Endothelial cell of umbilical vein (primary cell): Measurements from ENCODE around the gene MAPT. TPM values are rescaled to one million over a fixed set of nuclear protein-coding genes. Genes with fewer than 3 reads are reported as not detected.

Experiments used
- BruUV-seq: library from RNA; stranded (reverse); fragments of 400-500 nt; replicated peaks from 2 replicates; lab custom pipeline; 2021; lab: Mats Ljungman, UMichigan
- CTCF ChIA-PET: fragments of 300-600, 350-600 bp; sonication (Branson Sonifier 250); formaldehyde crosslinking; loops from one replicate; lab custom pipeline; 2021; ENCODE audit warnings: antibody characterized with exemption, inconsistent platforms; lab: Charles Lee
- POLR2A ChIA-PET: fragments of 300-600, 350-600 bp; sonication (Branson Sonifier 250); formaldehyde crosslinking; loops from one replicate; lab custom pipeline; 2021; ENCODE audit warnings: antibody characterized with exemption, inconsistent platforms; lab: Charles Lee
- DNase-seq: peaks from one replicate; pipeline ENCODE4 v3.0.0-alpha.2; 2011; ENCODE audit warnings: low read depth, low spot score
- FAIRE-seq: peaks from 2 replicates; lab custom pipeline; 2011; peaks lifted over from hg19 to GRCh38; lab: Jason Lieb, UNC
- H2AFZ ChIP-seq: 2 replicates; pipeline ENCODE4 v1.6.0; 2012; ENCODE audit warnings: low read depth, low read length, control low read depth, inconsistent platforms
- H3K27ac ChIP-seq: 2 replicates; pipeline ENCODE4 v1.5.1; 2011; ENCODE audit warnings: low read depth, mild to moderate bottlenecking, control low read depth, low read length, moderate library complexity; ENCODE audit not compliant: insufficient read depth
- H3K27me3 ChIP-seq, 2 experiments: 2 replicates each; pipeline versions ENCODE4 v1.6.0 to v1.6.1; 2011; ENCODE audit warnings: low read length in 2 of 2, mixed read lengths in 1 of 2; ENCODE audit not compliant: control insufficient read depth in 2 of 2, insufficient read depth in 2 of 2
- H3K36me3 ChIP-seq, 2 experiments: 2 replicates in 1 of 2; 3 replicates in 1 of 2; pipeline ENCODE4 v1.5.1; 2011; ENCODE audit warnings: low read length in 2 of 2, mild to moderate bottlenecking in 1 of 2, moderate library complexity in 1 of 2; ENCODE audit not compliant: control insufficient read depth in 2 of 2, insufficient read depth in 2 of 2; ENCODE audit errors: extremely low read depth in 1 of 2
- H3K4me1 ChIP-seq: 3 replicates; pipeline ENCODE4 v1.5.1; 2011; ENCODE audit warnings: mild to moderate bottlenecking, low read length; ENCODE audit not compliant: control insufficient read depth, insufficient read depth; ENCODE audit errors: extremely low read depth
- H3K4me2 ChIP-seq: 2 replicates; pipeline ENCODE4 v1.6.1; 2011; ENCODE audit warnings: low read length, control low read depth, mixed read lengths; ENCODE audit not compliant: insufficient read depth
- H3K4me3 ChIP-seq, 3 experiments: fragments of 200-600 bp in 1 of 3; sonication (generic), shearing (Covaris generic) in 1 of 3; replicated peaks in 1 of 3; 2 replicates each; pipeline ENCODE4 v1.5.1; 2011 to 2016; ENCODE audit warnings: control low read depth in 3 of 3, low read length in 3 of 3, mild to moderate bottlenecking in 2 of 3, inconsistent platforms in 1 of 3, low read depth in 1 of 3, moderate library complexity in 1 of 3; ENCODE audit not compliant: insufficient read depth in 1 of 3
- H3K79me2 ChIP-seq: 2 replicates; pipeline ENCODE4 v1.6.0; 2012; ENCODE audit warnings: low read length, inconsistent platforms; ENCODE audit not compliant: control insufficient read depth, insufficient read depth
- H3K9ac ChIP-seq: replicated peaks from 2 replicates; pipeline ENCODE3; 2011; ENCODE audit warnings: low read length, control low read depth; ENCODE audit not compliant: insufficient read depth; ENCODE audit errors: extremely low read depth
- H3K9me1 ChIP-seq: replicated peaks from 3 replicates; pipeline ENCODE4 v1.6.0; 2011; ENCODE audit warnings: mild to moderate bottlenecking, low read length; ENCODE audit not compliant: control insufficient read depth, insufficient read depth; ENCODE audit errors: extremely low read depth
- H3K9me3 ChIP-seq: replicated peaks from 2 replicates; pipeline ENCODE4 v1.5.1; 2012; ENCODE audit warnings: low read length, inconsistent platforms; ENCODE audit not compliant: control insufficient read depth, insufficient read depth
- H4K20me1 ChIP-seq: replicated peaks from 2 replicates; pipeline ENCODE3; 2011; ENCODE audit warnings: mild to moderate bottlenecking, low read length; ENCODE audit not compliant: control insufficient read depth, insufficient read depth; ENCODE audit errors: extremely low read depth
- EZH2 ChIP-seq: IDR thresholded peaks from 2 replicates; pipeline ENCODE4 v1.6.1; 2012; ENCODE audit warnings: borderline replicate concordance, low read depth, mild to moderate bottlenecking, moderate library complexity, low read length, inconsistent platforms; ENCODE audit not compliant: severe bottlenecking
- FOS ChIP-seq: IDR thresholded peaks from 2 replicates; pipeline ENCODE4 v1.6.1; 2011; ENCODE audit warnings: mild to moderate bottlenecking, low read length, moderate library complexity, borderline replicate concordance; ENCODE audit not compliant: insufficient read depth
- GATA2 ChIP-seq: IDR thresholded peaks from 2 replicates; pipeline ENCODE4 v1.7.0; 2011; ENCODE audit warnings: low read depth, mild to moderate bottlenecking, moderate library complexity, mixed read lengths, low read length; ENCODE audit not compliant: insufficient read length, insufficient read depth
- JUN ChIP-seq: IDR thresholded peaks from 2 replicates; pipeline ENCODE4 v1.6.1; 2011; ENCODE audit warnings: borderline replicate concordance, low read depth; ENCODE audit not compliant: insufficient read length, insufficient read depth
- MYC ChIP-seq: IDR thresholded peaks from one replicate; pipeline ENCODE4 v1.6.1; 2011; ENCODE audit warnings: mild to moderate bottlenecking, low read depth, low read length
- POLR2A ChIP-seq: IDR thresholded peaks from 2 replicates; pipeline ENCODE4 v1.6.1; 2012; ENCODE audit warnings: low read depth, mild to moderate bottlenecking, control low read depth, low read length
- POLR2AphosphoS5 ChIP-seq: IDR thresholded peaks from 2 replicates; pipeline ENCODE4 v1.6.1; 2012; ENCODE audit warnings: low read depth, mild to moderate bottlenecking, control low read depth, low read length, moderate library complexity; ENCODE audit not compliant: insufficient read depth
- dilution Hi-C: fragments of 300-500 bp; cut with MboI; formaldehyde crosslinking; loops from one replicate; pipeline ENCODE4 v1.15.0; 2019; ENCODE audit warnings: low sequenced_read_pairs; ENCODE audit not compliant: extremely low pct_ligation_motif_present
- intact Hi-C: fragments of 100-400 bp; cut with micrococcal nuclease; formaldehyde crosslinking; loops from one replicate; pipeline ENCODE4 v1.10.0; 2022
- polyA plus RNA-seq, 4 experiments: library from polyadenylated mRNA; depleted of rRNA in 3 of 4; stranded (reverse) in 3 of 4; unstranded in 1 of 4; fragments of >200 nt; gene quantifications; 2 replicates each; pipeline versions ENCODE4 v1.2.1 to v1.2.3, GENCODE V29; 2011 to 2012; ENCODE audit warnings: missing spikeins in 1 of 4
- total RNA-seq: library from RNA; stranded (reverse); gene quantifications from 2 replicates; pipeline ENCODE4 v1.2.3, GENCODE V29; 2021
- TF ChIP-seq, protein P1 (sequence below): IDR thresholded peaks from 2 replicates; pipeline ENCODE4 v1.6.1; 2011; ENCODE audit not compliant: insufficient read depth, insufficient read length
- TF ChIP-seq, protein P2 (sequence below), 2 donors: IDR thresholded peaks; 1 replicate in 1 of 2; 2 replicates in 1 of 2; pipeline ENCODE4 v1.5.1; 2011; ENCODE audit warnings: low read length in 2 of 2, mild to moderate bottlenecking in 2 of 2, moderate library complexity in 2 of 2, control low read depth in 1 of 2, inconsistent platforms in 1 of 2, low read depth in 1 of 2; ENCODE audit not compliant: insufficient read depth in 1 of 2; ENCODE audit errors: extremely low read depth in 1 of 2

MAPT gene
- total and polyA plus RNA-seq, 2 donors (not counting 3 experiments of a cell fraction or from before 2014, with no cell fraction given) = 0.04 to 0.51 TPM

DNA sequence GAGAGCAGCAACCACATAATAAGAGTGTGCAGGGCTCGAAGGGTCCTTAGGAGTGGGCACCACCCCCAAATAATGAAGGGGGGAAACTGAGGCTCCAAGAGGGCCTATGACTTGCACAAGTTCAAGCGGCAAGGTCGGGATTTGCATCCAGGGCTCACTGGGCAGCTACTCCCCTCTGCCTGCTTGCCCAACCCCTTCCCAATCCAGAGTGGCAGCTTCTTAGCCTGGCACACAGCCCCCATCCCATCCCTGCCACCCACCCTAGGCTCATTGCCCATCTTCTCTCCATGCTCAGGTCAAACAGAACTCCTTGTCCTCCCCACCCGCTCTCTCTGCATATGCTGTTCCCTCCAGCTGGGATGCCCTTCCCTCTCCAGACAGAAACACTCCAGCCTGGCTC lies 47.3 kb upstream of the MAPT start:
- no peak for DNase-seq
- H3K4me2 ChIP-seq = no peak overlapping the region
- ChIA-PET POLR2A (no interaction called here), CTCF (no interaction called here)
- BruUV-seq = no TSS peak
- H3K36me3 ChIP-seq = no peaks in the 10 kb centered on the region
- no peaks in the 10 kb centered on the region for H3K9me3 ChIP-seq
- H3K27me3 ChIP-seq = peaks cover 0 to 2% of the 10 kb centered on the region in 2 experiments
- H4K20me1 ChIP-seq = no peaks in the 10 kb centered on the region
- H2AFZ ChIP-seq = no peak overlapping the region
- no peak for TF ChIP-seq POLR2A
- no peaks in the 10 kb centered on the region for H3K79me2 ChIP-seq
- dilution Hi-C loops = no loop called here
- intact Hi-C loops = no loop called here
- no peak for FAIRE-seq
- H3K4me3 ChIP-seq = no peak overlapping the region
- no peak overlapping the region for H3K27ac ChIP-seq
- H3K9ac ChIP-seq = no peak overlapping the region
- H3K4me1 ChIP-seq = no peaks in the 10 kb centered on the region
- H3K9me1 ChIP-seq = no peaks in the 10 kb centered on the region

GRCh38 chr17:45847747-45848146 lies 46.6 kb upstream of the MAPT start:
- ChIA-PET POLR2A (no interaction called here), CTCF (interaction anchor here (2.0 kb wide), 1 partner anchor 208 kb away, joined by 12 read pairs; no protein-coding TSS in a partner anchor)
- Histone ChIP-seq H3K27ac (no peak overlapping the region), H3K4me1 (no peaks in the 10 kb centered on the region), H3K4me3 (no peak overlapping the region), H3K79me2 (no peaks in the 10 kb centered on the region), H4K20me1 (no peaks in the 10 kb centered on the region), H2AFZ (no peak overlapping the region), H3K36me3 (no peaks in the 10 kb centered on the region), H3K27me3 (peaks cover 0 to 4% of the 10 kb centered on the region in 2 experiments), H3K9me1 (no peaks in the 10 kb centered on the region), H3K4me2 (no peak overlapping the region), H3K9ac (no peak overlapping the region), H3K9me3 (no peaks in the 10 kb centered on the region)
- dilution Hi-C loops (no loop called here), intact Hi-C loops (no loop called here)
- TF ChIP-seq EZH2 (no peak), POLR2AphosphoS5 (no peak), FOS (no peak), POLR2A (no peak), GATA2 (no peak), MYC (no peak), JUN (no peak)
- TF ChIP-seq, protein P1, sequence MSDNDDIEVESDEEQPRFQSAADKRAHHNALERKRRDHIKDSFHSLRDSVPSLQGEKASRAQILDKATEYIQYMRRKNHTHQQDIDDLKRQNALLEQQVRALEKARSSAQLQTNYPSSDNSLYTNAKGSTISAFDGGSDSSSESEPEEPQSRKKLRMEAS = no peak
- TF ChIP-seq, protein P2, sequence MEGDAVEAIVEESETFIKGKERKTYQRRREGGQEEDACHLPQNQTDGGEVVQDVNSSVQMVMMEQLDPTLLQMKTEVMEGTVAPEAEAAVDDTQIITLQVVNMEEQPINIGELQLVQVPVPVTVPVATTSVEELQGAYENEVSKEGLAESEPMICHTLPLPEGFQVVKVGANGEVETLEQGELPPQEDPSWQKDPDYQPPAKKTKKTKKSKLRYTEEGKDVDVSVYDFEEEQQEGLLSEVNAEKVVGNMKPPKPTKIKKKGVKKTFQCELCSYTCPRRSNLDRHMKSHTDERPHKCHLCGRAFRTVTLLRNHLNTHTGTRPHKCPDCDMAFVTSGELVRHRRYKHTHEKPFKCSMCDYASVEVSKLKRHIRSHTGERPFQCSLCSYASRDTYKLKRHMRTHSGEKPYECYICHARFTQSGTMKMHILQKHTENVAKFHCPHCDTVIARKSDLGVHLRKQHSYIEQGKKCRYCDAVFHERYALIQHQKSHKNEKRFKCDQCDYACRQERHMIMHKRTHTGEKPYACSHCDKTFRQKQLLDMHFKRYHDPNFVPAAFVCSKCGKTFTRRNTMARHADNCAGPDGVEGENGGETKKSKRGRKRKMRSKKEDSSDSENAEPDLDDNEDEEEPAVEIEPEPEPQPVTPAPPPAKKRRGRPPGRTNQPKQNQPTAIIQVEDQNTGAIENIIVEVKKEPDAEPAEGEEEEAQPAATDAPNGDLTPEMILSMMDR (IDR thresholded peaks at IDR 0.05; ENCODE audit: extremely low read depth in 1 of 2, insufficient read depth in 1 of 2, low read depth in 1 of 2, low read length in 2 of 2) = no peak
- no TSS peak for BruUV-seq
- FAIRE-seq = no peak
- DNase-seq = no peak
